ENCODE measurements around the gene PPM1N. TPM values are rescaled to one million over a fixed set of nuclear protein-coding genes. Genes with fewer than 3 reads are reported as not detected.

Gene PPM1N
- total and polyA plus RNA-seq, 3 donors from 2014 or later, result 1.9 to 3.4 (median 2.3) TPM

DNA sequence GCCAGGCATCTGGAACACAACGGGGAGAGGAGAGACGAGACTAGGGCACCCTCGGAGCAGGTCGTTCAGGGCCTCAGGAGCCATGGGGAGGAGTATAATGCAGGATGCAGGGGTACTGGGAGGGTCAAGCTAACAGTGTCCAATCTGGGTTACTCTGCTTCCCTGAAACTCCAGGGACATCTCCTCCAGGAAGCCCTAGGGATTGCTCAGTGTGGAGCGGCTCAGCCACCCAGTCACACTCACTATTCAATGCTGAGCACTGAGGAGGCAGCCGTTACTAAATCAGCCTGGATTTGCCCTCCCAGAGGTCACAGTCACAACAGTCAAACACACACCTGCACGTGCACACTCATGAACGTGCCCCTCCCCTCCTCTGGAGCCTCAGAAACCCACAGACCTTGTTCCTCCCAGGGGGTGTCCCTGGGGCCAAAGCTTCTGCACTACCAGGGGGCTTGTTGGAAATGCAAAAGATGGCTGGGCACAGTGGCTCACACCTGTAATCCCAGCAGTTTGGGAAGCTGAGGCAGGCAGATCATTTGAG is 37.4 kb upstream of the PPM1N start:
- no peak for DNase-seq
- no peak for TF ChIP-seq POLR2A (IDR thresholded peaks at IDR 0.05)
- TF ChIP-seq, protein P1, sequence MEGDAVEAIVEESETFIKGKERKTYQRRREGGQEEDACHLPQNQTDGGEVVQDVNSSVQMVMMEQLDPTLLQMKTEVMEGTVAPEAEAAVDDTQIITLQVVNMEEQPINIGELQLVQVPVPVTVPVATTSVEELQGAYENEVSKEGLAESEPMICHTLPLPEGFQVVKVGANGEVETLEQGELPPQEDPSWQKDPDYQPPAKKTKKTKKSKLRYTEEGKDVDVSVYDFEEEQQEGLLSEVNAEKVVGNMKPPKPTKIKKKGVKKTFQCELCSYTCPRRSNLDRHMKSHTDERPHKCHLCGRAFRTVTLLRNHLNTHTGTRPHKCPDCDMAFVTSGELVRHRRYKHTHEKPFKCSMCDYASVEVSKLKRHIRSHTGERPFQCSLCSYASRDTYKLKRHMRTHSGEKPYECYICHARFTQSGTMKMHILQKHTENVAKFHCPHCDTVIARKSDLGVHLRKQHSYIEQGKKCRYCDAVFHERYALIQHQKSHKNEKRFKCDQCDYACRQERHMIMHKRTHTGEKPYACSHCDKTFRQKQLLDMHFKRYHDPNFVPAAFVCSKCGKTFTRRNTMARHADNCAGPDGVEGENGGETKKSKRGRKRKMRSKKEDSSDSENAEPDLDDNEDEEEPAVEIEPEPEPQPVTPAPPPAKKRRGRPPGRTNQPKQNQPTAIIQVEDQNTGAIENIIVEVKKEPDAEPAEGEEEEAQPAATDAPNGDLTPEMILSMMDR (IDR thresholded peaks at IDR 0.05), result no peak
- Histone ChIP-seq H3K9me3 (no peaks in the 10 kb centered on the region), H3K4me3 (no peak overlapping the region), H3K4me1 (peaks cover 3% of the 10 kb centered on the region), H3K27me3 (no peaks in the 10 kb centered on the region), H3K36me3 (ENCODE audit: low read depth, missing control alignments) (no peaks in the 10 kb centered on the region), H3K27ac (no peak overlapping the region)
- intact Hi-C loops (cut with DNase I; ENCODE audit: low total_unique reads), result no loop called here
- WGBS, 2 donors, result 61 to 67% methylated on average over 6 to 8 of the region's 8 CpGs

DNA sequence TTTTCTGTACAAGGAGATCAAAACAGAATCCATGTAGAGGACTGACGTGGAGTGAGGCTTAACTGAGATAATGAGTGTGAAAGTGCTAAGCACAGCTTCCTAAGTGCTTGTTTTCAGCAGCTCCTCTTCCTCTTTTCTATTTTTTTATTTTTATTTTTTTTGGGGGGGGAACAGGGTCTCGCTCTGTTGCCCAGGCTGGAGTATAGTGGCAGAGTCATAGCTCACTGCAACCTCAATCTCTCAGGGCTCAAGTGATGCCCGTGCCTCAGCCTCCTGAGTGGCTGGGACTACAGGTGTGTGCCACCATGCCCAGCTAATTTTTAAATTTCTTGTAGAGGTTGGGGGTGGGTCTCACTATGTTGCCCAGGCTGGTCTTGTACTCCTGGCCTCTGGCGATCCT is 36.1 kb upstream of the PPM1N start:
- no peaks in the 10 kb centered on the region for H3K27me3 ChIP-seq
- H3K4me3 ChIP-seq, result no peak overlapping the region
- no peak for TF ChIP-seq POLR2A (IDR thresholded peaks at IDR 0.05)
- TF ChIP-seq, protein P1 (IDR thresholded peaks at IDR 0.05), result no peak
- H3K9me3 ChIP-seq, result no peaks in the 10 kb centered on the region
- no peak overlapping the region for H3K27ac ChIP-seq
- 76 to 78% methylated on average over 4 of the region's 4 CpGs for WGBS, 2 donors
- no peaks in the 10 kb centered on the region for H3K36me3 ChIP-seq (ENCODE audit: low read depth, missing control alignments)
- no peaks in the 10 kb centered on the region for H3K4me1 ChIP-seq
- intact Hi-C loops (cut with DNase I; ENCODE audit: low total_unique reads), result no loop called here
- DNase-seq, result no peak

DNA sequence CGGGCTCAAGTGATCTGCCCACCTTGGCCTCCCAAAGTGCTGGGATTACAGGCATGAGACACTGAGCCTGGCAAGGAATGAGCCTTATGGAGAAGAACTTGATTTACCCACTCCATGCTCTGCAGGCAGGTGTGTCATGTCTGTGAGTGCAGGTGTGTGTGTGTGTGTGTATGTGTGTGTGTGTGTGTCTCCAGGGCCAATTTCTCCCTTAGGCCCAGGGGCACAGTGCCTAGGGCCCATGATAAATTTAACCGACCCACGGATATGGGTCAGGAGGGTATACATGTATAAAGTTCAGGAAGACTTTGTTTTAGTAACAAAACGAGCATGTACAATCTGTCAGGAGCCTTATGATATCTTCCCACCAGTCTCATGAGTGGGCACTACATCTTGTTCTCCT is 35.0 kb upstream of the PPM1N start:
- H3K36me3 ChIP-seq (ENCODE audit: low read depth, missing control alignments), result no peaks in the 10 kb centered on the region
- no peaks in the 10 kb centered on the region for H3K27me3 ChIP-seq
- 75 to 91% methylated on average over 4 of the region's 4 CpGs for WGBS, 2 donors
- intact Hi-C loops (cut with DNase I; ENCODE audit: low total_unique reads), result no loop called here
- no peak for TF ChIP-seq POLR2A (IDR thresholded peaks at IDR 0.05)
- TF ChIP-seq, protein P1 (IDR thresholded peaks at IDR 0.05), result no peak
- peaks cover 3% of the 10 kb centered on the region for H3K4me1 ChIP-seq
- H3K27ac ChIP-seq, result no peak overlapping the region
- no peak for DNase-seq
- H3K4me3 ChIP-seq, result no peak overlapping the region
- no peaks in the 10 kb centered on the region for H3K9me3 ChIP-seq

DNA sequence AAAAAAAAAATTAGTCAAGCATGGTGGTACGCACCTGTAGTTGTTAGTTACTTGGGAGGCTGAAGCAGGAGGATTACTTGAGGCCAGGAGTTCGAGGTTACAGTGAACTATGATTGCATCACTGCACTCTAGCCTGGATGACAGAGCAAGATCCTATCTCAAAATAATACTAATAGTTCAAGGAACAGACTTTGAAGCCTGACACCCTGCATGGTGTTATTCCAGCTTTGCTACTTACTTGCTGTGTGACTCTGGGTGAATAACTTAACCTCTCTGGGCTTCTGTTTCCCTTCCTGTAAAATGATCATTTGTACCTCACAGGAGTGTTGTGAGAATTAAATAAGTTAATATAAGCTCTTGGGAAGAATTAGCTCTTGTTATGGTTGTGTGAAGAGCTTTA is 34.0 kb upstream of the PPM1N start:
- TF ChIP-seq POLR2A (IDR thresholded peaks at IDR 0.05), result no peak
- TF ChIP-seq, protein P1 (IDR thresholded peaks at IDR 0.05), result no peak
- H3K27me3 ChIP-seq, result no peaks in the 10 kb centered on the region
- no peak overlapping the region for H3K27ac ChIP-seq
- no peaks in the 10 kb centered on the region for H3K36me3 ChIP-seq (ENCODE audit: low read depth, missing control alignments)
- intact Hi-C loops (cut with DNase I; ENCODE audit: low total_unique reads), result no loop called here
- no peak for DNase-seq
- WGBS, 2 donors, result 91 to 94% methylated on average over 2 of the region's 2 CpGs
- H3K9me3 ChIP-seq, result no peaks in the 10 kb centered on the region
- H3K4me1 ChIP-seq, result peaks cover 8% of the 10 kb centered on the region
- H3K4me3 ChIP-seq, result no peak overlapping the region

DNA sequence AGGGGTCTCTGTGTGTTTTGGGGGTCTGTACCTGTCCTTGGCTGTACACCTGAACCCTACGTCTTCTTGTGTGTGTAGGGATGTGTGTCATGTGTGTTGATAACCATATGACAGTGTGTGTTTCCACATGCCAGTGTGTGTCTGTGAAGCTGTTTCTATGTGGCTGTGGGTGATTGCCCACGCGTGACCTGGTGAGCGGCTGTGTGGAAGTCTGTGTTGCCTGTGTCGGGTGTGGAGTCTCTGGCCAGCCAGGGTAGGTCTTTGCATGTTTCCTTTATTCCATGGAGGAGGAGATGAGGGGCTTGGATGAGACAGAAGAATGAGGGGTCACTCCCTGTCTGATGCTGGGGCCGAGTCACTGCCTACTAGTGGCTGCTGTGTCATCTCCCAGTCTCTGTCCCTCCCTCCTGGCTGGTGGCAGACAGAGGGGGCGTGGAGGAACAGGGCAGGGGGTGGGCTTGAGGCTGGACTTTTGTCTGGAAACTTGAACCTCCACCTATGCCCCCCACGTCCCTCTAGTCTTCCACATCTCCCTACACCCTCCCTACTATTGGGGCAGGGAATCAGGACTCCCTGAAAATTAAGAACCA is 33.3 kb upstream of the PPM1N start:
- Histone ChIP-seq H3K4me1 (peaks cover 10% of the 10 kb centered on the region), H3K27me3 (no peaks in the 10 kb centered on the region), H3K27ac (no peak overlapping the region), H3K9me3 (no peaks in the 10 kb centered on the region), H3K36me3 (ENCODE audit: low read depth, missing control alignments) (no peaks in the 10 kb centered on the region), H3K4me3 (no peak overlapping the region)
- WGBS, 2 donors, result 70 to 73% methylated on average over 8 of the region's 8 CpGs
- no peak for DNase-seq
- no peak for TF ChIP-seq POLR2A (IDR thresholded peaks at IDR 0.05)
- TF ChIP-seq, protein P1 (IDR thresholded peaks at IDR 0.05), result no peak
- intact Hi-C loops (cut with DNase I; ENCODE audit: low total_unique reads), result no loop called here

Data from testis (tissue), 3 donors.